GM23338 (cell line): ENCODE results near the gene LUC7L2. TPM values are rescaled to one million over a fixed set of nuclear protein-coding genes. Genes with fewer than 3 reads are reported as not detected.

Source experiments
- ATAC-seq: fragments of 200-7000 bp; cut with Tn5 transposase; 3 replicates; pipeline ENCODE4 v1.9.1; 2020
- DNase-seq: peaks from one replicate; pipeline ENCODE4 v3.0.0-alpha.2; 2015; ENCODE audit warnings: low spot score
- H2AFZ ChIP-seq: fragments of 200-600 bp; sonication (generic); 2 replicates; pipeline ENCODE4 v1.8.0; 2016; ENCODE audit warnings: antibody characterized with exemption, mild to moderate bottlenecking, moderate library complexity
- H3F3A ChIP-seq: fragments of 200-600 bp; sonication (generic); replicated peaks from 2 replicates; pipeline ENCODE4 v1.8.0; 2017; ENCODE audit warnings: antibody characterized with exemption, mixed run types, low read depth
- H3K27ac ChIP-seq: fragments of 200-600 bp; sonication (generic); 2 replicates; pipeline ENCODE4 v1.6.1; 2016; ENCODE audit warnings: low read depth
- H3K27me3 ChIP-seq: fragments of 200-600 bp; sonication (generic); 2 replicates; pipeline ENCODE4 v1.8.0; 2016; ENCODE audit warnings: mild to moderate bottlenecking, mixed run types, moderate library complexity; ENCODE audit not compliant: insufficient read depth
- H3K36me3 ChIP-seq: fragments of 200-600 bp; sonication (generic); 2 replicates; pipeline ENCODE4 v1.8.0; 2016; ENCODE audit warnings: mild to moderate bottlenecking; ENCODE audit not compliant: insufficient read depth
- H3K4me1 ChIP-seq: fragments of 200-600 bp; sonication (generic); 2 replicates; pipeline ENCODE4 v1.8.0; 2016; ENCODE audit warnings: mild to moderate bottlenecking, moderate library complexity; ENCODE audit not compliant: insufficient read depth
- H3K4me2 ChIP-seq: fragments of 200-600 bp; sonication (generic); 2 replicates; pipeline ENCODE4 v1.7.1; 2017; ENCODE audit warnings: mixed run types
- H3K4me3 ChIP-seq: fragments of 200-600 bp; sonication (generic); 2 replicates; pipeline ENCODE4 v1.6.1; 2016; ENCODE audit warnings: mixed run types
- H3K79me2 ChIP-seq: fragments of 200-600 bp; sonication (generic); replicated peaks from 2 replicates; pipeline ENCODE4 v1.8.0; 2017; ENCODE audit warnings: mild to moderate bottlenecking; ENCODE audit not compliant: insufficient read depth
- H3K9me2 ChIP-seq: fragments of 200-600 bp; sonication (generic); 2 replicates; pipeline ENCODE4 v1.8.0; 2017; ENCODE audit not compliant: insufficient read depth
- H4K20me1 ChIP-seq: fragments of 200-600 bp; sonication (generic); replicated peaks from 2 replicates; pipeline ENCODE4 v1.8.0; 2017; ENCODE audit warnings: mild to moderate bottlenecking; ENCODE audit not compliant: insufficient read depth
- H3K27ac Mint-ChIP-seq: 2 replicates; pipeline ENCODE4 v1.8.0; 2020; ENCODE audit warnings: inconsistent platforms, mild to moderate bottlenecking, moderate library complexity, mixed read lengths
- H3K27me3 Mint-ChIP-seq: 3 replicates; pipeline ENCODE4 v1.8.0; 2022; ENCODE audit warnings: low read depth, mild to moderate bottlenecking, moderate library complexity, mixed read lengths, inconsistent platforms; ENCODE audit not compliant: insufficient read depth, poor library complexity
- H3K36me3 Mint-ChIP-seq: 3 replicates; pipeline ENCODE4 v1.8.0; 2021; ENCODE audit warnings: low read depth, mild to moderate bottlenecking, inconsistent platforms, moderate library complexity, mixed read lengths
- H3K4me1 Mint-ChIP-seq: 3 replicates; pipeline ENCODE4 v1.8.0; 2020; ENCODE audit warnings: mild to moderate bottlenecking, inconsistent platforms, mixed read lengths
- H3K4me3 Mint-ChIP-seq: 3 replicates; pipeline ENCODE4 v1.8.0; 2021; ENCODE audit warnings: moderate library complexity, mild to moderate bottlenecking, inconsistent platforms, mixed read lengths
- H3K9me3 Mint-ChIP-seq: 3 replicates; pipeline ENCODE4 v1.8.0; 2020; ENCODE audit warnings: moderate library complexity, mild to moderate bottlenecking, inconsistent platforms, mixed read lengths
- CREB1 ChIP-seq: fragments of 250-450 bp; sonication (Bioruptor Pico); IDR thresholded peaks from 2 replicates; pipeline ENCODE4 v1.5.0; 2020; ENCODE audit warnings: low read depth, mild to moderate bottlenecking, moderate library complexity
- CTCF ChIP-seq, 2 experiments: fragments of 200-600 bp in 1 of 2; sonication (generic) in 1 of 2; conservative IDR thresholded peaks; 2 replicates each; pipeline versions ENCODE4 v1.5.1 to v1.6.1; 2016 to 2017; ENCODE audit warnings: antibody characterized with exemption in 2 of 2, low read depth in 2 of 2, mild to moderate bottlenecking in 2 of 2, moderate library complexity in 1 of 2
- ETS1 ChIP-seq: IDR thresholded peaks from 2 replicates; pipeline ENCODE4 v1.6.1; 2016; ENCODE audit warnings: antibody characterized with exemption
- EZH2 ChIP-seq: fragments of 200-600 bp; sonication (generic); IDR thresholded peaks from one replicate; pipeline ENCODE4 v1.8.0; 2017; ENCODE audit warnings: antibody characterized with exemption, mild to moderate bottlenecking, low read depth; ENCODE audit not compliant: unreplicated experiment
- EZH2phosphoT487 ChIP-seq: fragments of 200-600 bp; sonication (generic); IDR thresholded peaks from one replicate; pipeline ENCODE4 v1.8.1; 2018; ENCODE audit warnings: antibody characterized with exemption; ENCODE audit not compliant: unreplicated experiment
- JUNB ChIP-seq: IDR thresholded peaks from one replicate; pipeline ENCODE4 v1.6.1; 2016; ENCODE audit warnings: antibody characterized with exemption; ENCODE audit not compliant: unreplicated experiment
- NANOG ChIP-seq: IDR thresholded peaks from 2 replicates; pipeline ENCODE4 v1.6.1; 2016; ENCODE audit warnings: antibody characterized with exemption, borderline replicate concordance
- POLR2AphosphoS5 ChIP-seq: IDR thresholded peaks from 2 replicates; pipeline ENCODE4 v1.6.1; 2016; ENCODE audit warnings: antibody characterized with exemption, low read depth
- REST ChIP-seq: IDR thresholded peaks from one replicate; pipeline ENCODE4 v1.6.1; 2018; ENCODE audit warnings: antibody characterized with exemption; ENCODE audit not compliant: unreplicated experiment
- STAT1 ChIP-seq: IDR thresholded peaks from one replicate; pipeline ENCODE4 v1.6.1; 2016; ENCODE audit warnings: antibody characterized with exemption; ENCODE audit not compliant: unreplicated experiment
- ZNF114 ChIP-seq: fragments of 250-450 bp; sonication (Bioruptor Pico); IDR thresholded peaks from 2 replicates; pipeline ENCODE4 v1.5.0; 2020; ENCODE audit warnings: mild to moderate bottlenecking, moderate library complexity
- ZNF331 ChIP-seq: fragments of 250-450 bp; sonication (Bioruptor Pico); IDR thresholded peaks from 2 replicates; pipeline ENCODE4 v1.5.0; 2020; ENCODE audit warnings: low read depth, mild to moderate bottlenecking, moderate library complexity
- ZNF462 ChIP-seq: fragments of 250-450 bp; sonication (Bioruptor Pico); IDR thresholded peaks from 2 replicates; pipeline ENCODE4 v1.5.0; 2020; ENCODE audit warnings: mild to moderate bottlenecking, moderate library complexity
- polyA plus RNA-seq: library from polyadenylated mRNA; unstranded; fragments of >200 nt; fragmentation: Nextera tagmentation; extraction: Ambion mirVana; gene quantifications from 2 replicates; pipeline ENCODE4 v1.2.1, GENCODE V29; 2016
- total RNA-seq: library from RNA; depleted of rRNA; stranded (reverse); fragments of >200 nt; shearing (Covaris generic); gene quantifications from 2 replicates; pipeline ENCODE4 v1.2.3, GENCODE V29; 2014

Gene LUC7L2
- total and polyA plus RNA-seq, 2 experiments from 2014 or later: 40.3 to 57.3 TPM

DNA sequence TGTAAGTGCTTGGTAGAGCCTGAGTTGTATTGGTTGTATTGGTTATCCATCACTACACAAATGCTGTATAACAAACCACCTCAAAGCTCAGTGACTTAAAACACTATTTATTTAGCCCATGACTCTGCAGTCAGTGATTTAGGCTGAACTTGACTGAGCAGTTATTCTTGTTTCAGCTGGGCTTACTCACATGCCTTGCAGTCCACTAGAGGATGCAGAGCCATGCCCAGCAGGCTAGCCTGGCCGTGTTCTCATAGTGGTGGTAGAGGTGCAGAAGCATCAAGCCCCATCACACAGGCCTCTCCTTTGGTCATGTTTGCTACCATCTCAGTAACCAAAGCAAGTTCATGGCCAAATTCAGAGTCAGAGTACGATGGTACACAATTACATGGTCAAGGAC lies 43.9 kb downstream of the LUC7L2 start:
- TF ChIP-seq CTCF (conservative IDR thresholded peaks at IDR 0.05; ENCODE audit: low read depth in 2 of 2) (no peak), POLR2AphosphoS5 (no peak), EZH2phosphoT487 (no peak), JUNB (no peak), ZNF462 (CRISPR knock-in tag) (no peak), ZNF114 (no peak), CREB1 (CRISPR knock-in tag) (no peak), REST (no peak), ZNF331 (CRISPR knock-in tag) (no peak), ETS1 (no peak), NANOG (no peak), EZH2 (no peak), STAT1 (no peak)
- no peak overlapping the region for H3K27ac Mint-ChIP-seq
- Histone ChIP-seq H3K79me2 (no peaks in the 10 kb centered on the region), H2AFZ (no peak overlapping the region), H3K9me2 (no peaks in the 10 kb centered on the region), H3K27me3 (no peaks in the 10 kb centered on the region), H3K27ac (no peak overlapping the region), H3F3A (no peaks in the 10 kb centered on the region), H3K4me1 (no peaks in the 10 kb centered on the region), H3K4me2 (no peak overlapping the region), H3K4me3 (no peak overlapping the region), H4K20me1 (peaks cover 16% of the 10 kb centered on the region), H3K36me3 (peaks cover 53% of the 10 kb centered on the region; the same call in 1 of the 2 replicates)
- DNase-seq (no peak), ATAC-seq (no peak)
- H3K4me1 Mint-ChIP-seq: no peaks in the 10 kb centered on the region
- H3K4me3 Mint-ChIP-seq: no peak overlapping the region
- H3K36me3 Mint-ChIP-seq: peaks cover 79% of the 10 kb centered on the region
- no peaks in the 10 kb centered on the region for H3K27me3 Mint-ChIP-seq
- H3K9me3 Mint-ChIP-seq: no peaks in the 10 kb centered on the region
